NCI-H748 (cell line): ENCODE results near the gene MYOZ2.

Experiments
- DNase-seq: peaks from one replicate; lab custom pipeline; 2025; ENCODE audit not compliant: unreplicated experiment; lab: John Stamatoyannopoulos, UW

Gene MYOZ2

GRCh38 chr4:119190354-119190753, 54.7 kb downstream of the MYOZ2 start:
- DNase-seq: no peak

DNA sequence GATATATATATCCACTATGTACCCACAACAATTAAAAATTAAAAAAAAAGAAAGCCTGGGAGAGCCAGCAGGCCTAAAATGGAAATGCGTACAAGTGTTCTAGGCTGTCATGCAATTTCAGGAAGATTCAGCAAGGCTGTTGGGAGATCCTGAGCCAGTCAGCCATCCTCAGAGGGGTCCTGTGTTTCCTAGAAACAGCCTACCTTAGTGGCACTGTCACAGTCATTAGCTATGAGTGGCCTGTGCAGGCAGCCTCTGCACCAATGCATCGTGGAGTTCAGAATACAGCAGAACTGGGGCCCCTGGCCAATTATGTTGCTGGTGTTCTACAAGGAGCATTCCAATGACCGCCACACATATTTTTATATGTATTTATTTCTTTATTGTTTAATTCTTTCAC, 55.9 kb downstream of the MYOZ2 start:
- DNase-seq: no peak

DNA sequence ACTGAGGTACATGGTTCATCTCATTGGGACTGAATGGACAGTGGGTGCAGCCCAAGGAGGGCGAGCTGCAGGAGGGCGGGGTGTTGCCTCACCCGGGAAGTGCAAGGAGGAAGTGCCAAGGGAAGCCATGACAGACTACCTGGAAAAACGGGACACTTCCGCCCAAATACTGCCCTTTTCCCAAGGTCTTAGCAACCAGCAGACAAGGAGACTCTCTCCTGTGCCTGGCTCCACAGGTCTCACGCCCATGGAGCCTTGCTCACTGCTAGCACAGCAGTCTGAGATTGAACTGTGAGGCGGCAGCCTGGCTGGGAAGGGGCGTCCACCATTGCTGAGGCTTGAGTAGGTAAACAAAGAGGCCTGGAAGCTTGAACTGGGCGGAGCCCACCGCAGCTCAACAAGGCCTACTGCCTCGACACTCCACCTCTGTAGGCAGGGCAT, 62.2 kb downstream of the MYOZ2 start:
- DNase-seq: no peak

DNA sequence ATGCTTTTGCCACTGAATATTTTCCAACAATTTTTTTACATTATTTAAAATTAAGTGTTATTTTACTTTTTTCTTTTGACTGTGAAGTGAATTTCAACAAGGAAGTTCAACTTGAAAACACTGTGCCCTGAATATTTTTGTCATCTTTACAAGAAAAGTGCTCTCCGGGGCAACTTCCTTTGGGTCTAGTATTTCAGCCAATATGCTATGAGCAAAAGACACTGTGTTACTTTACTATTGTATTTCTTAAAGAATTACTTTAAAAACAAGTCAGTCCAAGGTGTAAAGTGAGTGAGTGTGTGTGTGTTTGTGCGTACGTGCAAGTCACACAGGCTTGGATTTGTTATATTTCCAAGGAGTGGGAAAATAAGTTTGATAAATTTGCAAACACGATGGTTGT, 69.3 kb downstream of the MYOZ2 start:
- DNase-seq: no peak

DNA sequence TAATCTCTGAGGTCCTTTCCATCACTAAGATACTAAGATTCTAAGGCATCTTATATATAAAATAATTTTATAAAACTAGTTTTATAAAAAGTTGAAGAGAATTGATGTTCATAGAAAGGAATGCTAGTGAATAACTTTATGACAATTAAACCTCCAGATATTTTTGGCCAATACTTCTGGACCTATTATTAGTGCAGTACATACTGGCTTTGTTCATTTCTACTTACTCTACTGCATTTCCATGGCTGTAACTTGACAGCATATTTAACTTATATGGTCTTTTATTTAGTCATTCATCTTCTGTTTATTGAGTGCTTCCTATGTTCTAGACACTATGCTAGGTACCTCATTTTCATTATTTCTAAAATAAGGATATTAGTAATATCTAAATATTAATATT, 70.1 kb downstream of the MYOZ2 start:
- no peak for DNase-seq

DNA sequence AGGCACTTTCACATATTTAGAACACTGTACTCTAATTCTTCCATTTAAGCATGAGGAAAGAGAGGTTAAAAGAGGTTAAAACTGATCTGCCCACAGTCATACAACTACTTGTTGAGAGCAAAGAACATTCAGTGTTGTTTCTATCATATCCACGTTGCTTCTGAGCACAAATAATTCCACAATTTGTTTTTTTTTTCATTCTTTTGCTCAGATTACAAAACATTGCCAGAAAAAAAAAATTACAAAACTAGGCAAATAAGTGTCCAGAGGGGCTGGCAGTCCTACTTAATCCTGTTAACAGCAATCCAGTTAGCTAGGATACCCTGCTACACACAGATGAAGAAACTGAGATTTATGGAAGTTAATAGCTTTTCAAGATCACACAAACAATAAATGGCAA, 70.5 kb downstream of the MYOZ2 start:
- DNase-seq: no peak

GRCh38 chr4:119207051-119207450, 71.4 kb downstream of the MYOZ2 start:
- DNase-seq: no peak

DNA sequence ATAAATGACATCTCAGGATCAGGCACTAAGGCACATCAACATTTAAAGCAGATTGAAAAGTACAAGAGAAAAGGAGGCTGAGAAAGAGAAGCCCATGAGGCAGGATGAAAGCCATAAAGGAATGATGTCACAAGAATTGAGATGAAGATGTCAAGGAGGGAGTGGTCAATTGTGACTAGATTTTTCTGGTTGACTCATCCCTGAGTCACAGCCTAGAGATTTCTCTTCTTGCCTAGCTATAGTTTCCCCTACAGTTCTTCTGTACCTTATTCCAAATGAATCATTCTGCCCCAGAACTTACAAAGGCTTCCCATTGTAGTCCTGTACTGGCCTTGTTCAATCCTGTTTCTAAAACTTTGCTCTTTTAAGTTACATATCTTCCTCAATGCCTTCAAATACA, 73.4 kb downstream of the MYOZ2 start:
- no peak for DNase-seq

DNA sequence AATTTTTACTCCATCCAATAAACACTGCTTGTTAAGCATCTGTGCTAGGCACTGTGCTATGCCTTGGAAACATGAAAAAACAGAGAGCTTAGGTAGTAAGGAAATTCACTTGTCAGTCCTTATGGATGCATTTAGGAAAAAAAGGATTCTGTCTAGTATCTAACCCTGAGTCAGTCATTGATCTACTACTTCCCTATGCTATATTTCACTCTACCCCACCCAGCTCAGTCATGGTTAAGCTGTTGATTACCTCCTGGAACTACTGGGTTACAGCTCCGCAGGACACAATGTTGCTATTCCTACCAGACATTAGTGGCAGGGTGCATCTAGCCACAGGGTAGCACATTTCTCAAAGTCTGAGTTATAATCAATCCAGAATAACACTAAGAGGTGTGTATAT, 74.0 kb downstream of the MYOZ2 start:
- no peak for DNase-seq

GRCh38 chr4:119210775-119211174, 75.1 kb downstream of the MYOZ2 start:
- DNase-seq: no peak

- DNase-seq: no peak
Observed at GRCh38 chr4:119211867-119212233, 76.2 kb downstream of the MYOZ2 start.

- peak; percentile 96 for DNase-seq
Observed at GRCh38 chr4:119212234-119212963, 76.8 kb downstream of the MYOZ2 start, which contains the start of gene USP53. USP53 (plus strand) TSS chr4:119212713; CDS start chr4:119239760, 27,047 bp downstream.

DNA sequence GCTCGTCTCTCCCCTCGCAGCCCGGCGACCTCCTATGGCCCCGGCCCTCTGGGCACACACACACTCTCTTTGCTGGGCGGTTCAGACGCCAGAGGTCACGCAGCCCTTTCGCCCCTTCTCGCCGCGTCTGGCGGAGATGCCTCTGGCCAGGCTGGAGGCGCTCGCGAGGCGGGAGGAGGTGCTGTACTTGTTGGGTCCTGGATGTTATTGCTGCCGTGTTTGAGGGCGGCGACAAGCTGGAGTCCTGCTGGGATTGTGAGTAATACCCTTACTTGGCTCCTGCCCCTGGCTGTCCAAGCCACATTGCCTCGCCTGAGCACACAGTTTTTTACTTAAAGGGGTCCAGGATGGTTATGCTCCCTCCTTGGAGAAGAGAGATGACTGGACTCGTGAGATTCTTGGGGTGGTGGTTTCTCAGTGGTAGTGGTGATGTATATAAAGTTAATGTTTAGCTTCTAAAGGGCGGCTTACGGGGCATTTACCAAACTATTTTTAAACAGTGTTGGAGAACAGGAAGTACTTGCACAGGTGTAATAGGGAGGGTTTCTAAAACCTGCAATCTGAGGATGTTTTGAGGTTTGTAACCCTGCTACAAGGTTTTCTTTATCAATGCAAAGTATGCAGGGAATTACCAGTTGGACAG, 77.5 kb downstream of the MYOZ2 start:
- DNase-seq: peak; percentile 81

DNA sequence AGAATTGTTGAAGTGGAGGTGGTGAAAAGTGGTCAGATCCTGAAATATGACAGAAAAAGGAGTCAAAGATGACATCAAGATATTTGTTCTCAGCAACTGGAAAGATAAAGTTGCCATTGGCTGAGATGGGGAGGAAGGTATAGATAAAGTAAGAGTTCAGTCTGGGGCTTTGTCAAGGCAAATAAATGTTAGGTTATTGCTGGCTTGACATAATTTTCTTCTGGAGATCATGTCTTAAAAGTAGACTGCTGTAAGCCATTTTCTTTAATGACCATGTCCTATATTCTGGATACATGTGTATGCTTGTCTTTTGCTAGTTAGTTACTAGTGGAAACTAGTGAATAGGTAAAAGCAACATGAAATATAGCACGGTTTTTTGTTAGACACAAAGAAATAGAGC, 82.5 kb downstream of the MYOZ2 start:
- no peak for DNase-seq

- no peak for DNase-seq
Observed at GRCh38 chr4:119221412-119221811, 85.8 kb downstream of the MYOZ2 start.

DNA sequence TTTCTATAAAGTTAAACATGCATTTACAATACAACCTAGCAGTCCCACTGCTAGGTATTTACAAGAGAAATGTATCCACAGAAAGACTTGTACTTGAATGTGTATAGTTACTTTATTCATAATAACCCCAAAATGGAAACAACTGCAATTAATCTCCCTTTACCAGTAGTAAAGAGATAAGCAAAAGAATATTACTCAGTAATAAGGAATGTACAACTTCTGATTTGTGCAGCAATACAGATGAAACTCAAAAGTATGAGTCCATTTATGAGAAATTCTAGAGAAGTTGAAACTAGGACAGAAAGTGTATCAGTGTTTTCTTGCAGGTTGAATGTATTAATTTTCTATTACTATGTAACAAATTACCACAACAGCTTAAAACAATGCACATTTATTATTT, 92.1 kb downstream of the MYOZ2 start:
- no peak for DNase-seq

- DNase-seq: no peak
Observed at GRCh38 chr4:119228406-119228805, 92.8 kb downstream of the MYOZ2 start.

- no peak for DNase-seq
Observed at GRCh38 chr4:119229908-119230687, 94.5 kb downstream of the MYOZ2 start.

- no peak for DNase-seq
Observed at GRCh38 chr4:119231491-119231890, 95.9 kb downstream of the MYOZ2 start.

- no peak for DNase-seq
Observed at GRCh38 chr4:119232286-119232685, 96.7 kb downstream of the MYOZ2 start.

GRCh38 chr4:119233191-119233590, 97.6 kb downstream of the MYOZ2 start:
- no peak for DNase-seq

- DNase-seq: no peak
Observed at GRCh38 chr4:119233750-119234149, 98.1 kb downstream of the MYOZ2 start.
